Mesothelial cell of epicardium (in vitro differentiated cells): ENCODE results near the gene USP1. TPM values are rescaled to one million over a fixed set of nuclear protein-coding genes. Genes with fewer than 3 reads are reported as not detected.

Experiments used
- DNase-seq, 2 experiments: peaks; one replicate each; pipeline ENCODE4 v3.0.0; 2021; ENCODE audit warnings: low spot score in 2 of 2; ENCODE audit not compliant: unreplicated experiment in 2 of 2
- H3K27ac Mint-ChIP-seq: 2 replicates; pipeline ENCODE4 v1.8.0; 2021; ENCODE audit warnings: mixed read lengths
- H3K27me3 Mint-ChIP-seq: 2 replicates; pipeline ENCODE4 v1.8.0; 2021; ENCODE audit warnings: low read depth, mixed read lengths
- H3K36me3 Mint-ChIP-seq: 2 replicates; pipeline ENCODE4 v1.8.0; 2021; ENCODE audit warnings: mixed read lengths
- H3K4me1 Mint-ChIP-seq: 2 replicates; pipeline ENCODE4 v1.8.0; 2021; ENCODE audit warnings: mixed read lengths
- H3K4me3 Mint-ChIP-seq: 2 replicates; pipeline ENCODE4 v1.8.0; 2021; ENCODE audit warnings: mild to moderate bottlenecking, moderate library complexity, mixed read lengths
- H3K9me3 Mint-ChIP-seq: 2 replicates; pipeline ENCODE4 v1.8.0; 2021; ENCODE audit warnings: mixed read lengths
- CTCF ChIP-seq: fragments of 200-600 bp; sonication (generic); IDR thresholded peaks from one replicate; pipeline ENCODE4 v1.5.0; 2021; ENCODE audit warnings: antibody characterized with exemption; ENCODE audit not compliant: unreplicated experiment
- total RNA-seq: library from RNA; stranded (reverse); gene quantifications from 3 replicates; pipeline ENCODE4 v1.2.1, GENCODE V29; 2021

The USP1 gene
- total RNA-seq, 1 donor from 2014 or later: 24.8 TPM

GRCh38 chr1:62434618-62435001, 2.2 kb upstream of the USP1 start:
- TF ChIP-seq CTCF: no peak
- H3K9me3 Mint-ChIP-seq: no peaks in the 10 kb centered on the region
- peaks cover 3% of the 10 kb centered on the region for H3K27me3 Mint-ChIP-seq
- peaks cover 21% of the 10 kb centered on the region for H3K4me1 Mint-ChIP-seq
- H3K36me3 Mint-ChIP-seq: no peaks in the 10 kb centered on the region
- no peak for DNase-seq
- H3K27ac Mint-ChIP-seq: no peak overlapping the region
- H3K4me3 Mint-ChIP-seq: peak overlapping the region; percentile 31

- H3K36me3 Mint-ChIP-seq: no peaks in the 10 kb centered on the region
- peaks cover 27% of the 10 kb centered on the region for H3K4me1 Mint-ChIP-seq
- no peak for TF ChIP-seq CTCF
- peak overlapping the region; percentile 99 for H3K27ac Mint-ChIP-seq
- peaks cover 3% of the 10 kb centered on the region for H3K27me3 Mint-ChIP-seq
- DNase-seq: no peak
- H3K4me3 Mint-ChIP-seq: peak overlapping the region; percentile 93
- no peaks in the 10 kb centered on the region for H3K9me3 Mint-ChIP-seq
Measured at GRCh38 chr1:62435231-62436038, 1.4 kb upstream of the USP1 start.

GRCh38 chr1:62436039-62436465, 797 bp upstream of the USP1 start:
- Mint-ChIP-seq H3K4me3 (peak overlapping the region; percentile 93), H3K27ac (peak overlapping the region; percentile 99), H3K9me3 (no peaks in the 10 kb centered on the region), H3K27me3 (peaks cover 3% of the 10 kb centered on the region), H3K36me3 (no peaks in the 10 kb centered on the region), H3K4me1 (peaks cover 27% of the 10 kb centered on the region)
- TF ChIP-seq CTCF: no peak
- DNase-seq: peak; percentile 91 to 95

- Mint-ChIP-seq H3K36me3 (peaks cover 5% of the 10 kb centered on the region), H3K4me3 (peak overlapping the region; percentile 93), H3K4me1 (peaks cover 27% of the 10 kb centered on the region), H3K27ac (peak overlapping the region; percentile 89), H3K27me3 (no peaks in the 10 kb centered on the region), H3K9me3 (no peaks in the 10 kb centered on the region)
- TF ChIP-seq CTCF: no peak
- DNase-seq: no peak
Measured at GRCh38 chr1:62437273-62437940, 558 bp downstream of the USP1 start.

- Mint-ChIP-seq H3K27ac (peak overlapping the region; percentile 89), H3K4me1 (peaks cover 27% of the 10 kb centered on the region), H3K27me3 (no peaks in the 10 kb centered on the region), H3K4me3 (peak overlapping the region; percentile 93), H3K36me3 (peaks cover 5% of the 10 kb centered on the region), H3K9me3 (no peaks in the 10 kb centered on the region)
- no peak for TF ChIP-seq CTCF
- DNase-seq: no peak
Measured at GRCh38 chr1:62438163-62438562, 1.3 kb downstream of the USP1 start.
